HG02884 (cell line): ENCODE data around the gene FAM50B.

Experiments
- ATAC-seq: cut with Tn5 transposase; IDR thresholded peaks from one replicate; pipeline ENCODE4 v1.9.1; 2021; ENCODE audit warnings: mild to moderate bottlenecking, moderate library complexity; ENCODE audit not compliant: unreplicated experiment

The FAM50B gene

DNA sequence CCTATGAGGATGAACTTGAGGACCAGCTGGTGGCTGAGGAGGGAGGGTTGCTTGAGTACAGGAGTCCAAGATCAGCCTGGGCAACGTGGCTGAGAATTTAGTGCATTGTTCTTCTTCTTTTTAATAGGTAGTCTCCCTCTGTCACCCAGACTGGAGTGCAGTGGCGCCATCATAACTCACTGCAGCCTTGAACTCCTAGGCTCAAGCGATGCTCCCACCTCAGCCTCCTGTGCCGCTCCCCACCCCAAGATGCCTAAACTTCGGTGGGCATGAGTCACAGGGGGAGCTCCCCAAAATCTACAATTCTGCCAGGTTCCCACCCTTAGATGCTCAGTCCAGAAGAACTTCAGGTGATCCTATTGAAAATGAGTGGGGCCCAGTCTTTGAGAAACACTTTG lies 21.4 kb downstream of the FAM50B start:
- ATAC-seq, result no peak

DNA sequence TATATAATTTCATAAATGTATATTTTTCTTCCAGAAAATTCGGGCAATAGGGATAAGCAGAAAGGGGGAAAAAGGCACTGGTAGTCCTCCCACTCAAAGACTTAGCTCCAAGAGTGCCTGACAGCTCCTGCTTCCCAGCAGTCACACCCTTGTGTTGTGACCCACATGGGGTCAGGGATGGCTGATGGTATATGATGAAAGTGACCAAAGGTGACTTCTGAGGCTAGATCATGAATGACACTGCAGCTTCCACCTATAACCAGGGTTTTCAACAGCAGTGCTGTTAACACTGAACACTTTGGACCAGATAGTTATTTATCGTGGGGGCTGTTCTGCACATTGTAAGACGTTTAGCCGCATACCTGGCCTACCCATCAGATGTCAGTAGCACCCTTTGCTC lies 22.3 kb downstream of the FAM50B start:
- no peak for ATAC-seq

DNA sequence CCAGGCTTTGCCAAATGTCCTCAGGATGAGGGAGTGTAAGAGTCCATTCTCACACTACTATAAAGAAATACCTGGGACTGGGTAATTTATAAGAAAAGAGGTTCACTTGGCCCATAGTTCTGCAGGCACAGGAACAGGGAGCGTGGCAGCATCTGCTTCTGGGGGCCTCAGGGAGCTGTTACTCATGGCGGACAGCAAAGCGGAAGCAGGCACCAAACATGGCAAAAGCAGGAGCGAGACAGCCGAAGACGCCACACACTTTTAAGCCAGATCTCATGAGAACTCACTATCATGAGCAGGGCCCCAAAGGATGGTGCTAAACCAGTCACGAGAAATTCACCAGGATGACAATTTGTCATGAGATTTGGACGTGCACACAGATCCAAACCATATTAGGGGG lies 22.8 kb downstream of the FAM50B start:
- ATAC-seq, result no peak

DNA sequence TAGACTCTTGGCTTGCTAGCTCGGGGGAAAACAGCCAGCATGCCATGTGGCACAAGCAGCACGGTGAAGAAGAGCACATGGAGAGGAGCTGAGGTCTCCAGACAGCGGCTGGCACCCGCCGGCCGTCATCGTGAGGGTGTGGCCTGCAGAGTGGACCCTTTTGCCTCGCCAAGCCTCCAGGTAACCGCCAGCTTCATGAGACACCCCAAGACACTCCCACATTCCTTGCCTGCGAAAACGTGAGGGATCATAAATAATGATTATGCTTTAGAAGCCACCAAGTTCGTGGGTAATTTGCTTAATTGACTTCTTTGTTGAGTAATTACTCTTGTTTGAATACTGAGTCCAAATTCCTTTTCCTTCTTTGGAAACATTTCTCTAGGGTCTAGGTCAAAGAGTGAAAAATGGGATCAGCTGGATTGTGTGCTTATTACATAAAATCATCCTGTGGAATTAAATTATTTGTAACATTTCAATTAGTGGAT lies 23.2 kb downstream of the FAM50B start:
- ATAC-seq, result no peak

DNA sequence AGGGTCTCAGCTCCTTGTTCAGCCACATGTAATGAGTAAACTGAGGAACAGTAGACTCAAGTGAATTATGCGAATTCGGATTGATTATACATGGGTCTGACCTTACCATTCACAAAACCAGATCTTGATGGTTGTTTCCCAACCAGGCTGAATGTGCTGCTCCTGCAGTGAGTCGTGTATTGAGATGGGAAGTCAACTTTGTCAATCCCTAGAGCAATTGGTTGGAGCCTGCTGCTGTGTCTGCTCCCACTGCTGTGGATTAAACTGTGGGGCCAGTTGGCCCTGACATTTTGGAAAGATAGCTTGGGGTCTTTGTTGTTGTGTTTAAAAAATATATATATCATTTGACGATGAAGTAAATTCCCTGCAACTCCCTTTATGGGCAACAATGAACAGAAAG lies 23.9 kb downstream of the FAM50B start:
- ATAC-seq, result no peak

DNA sequence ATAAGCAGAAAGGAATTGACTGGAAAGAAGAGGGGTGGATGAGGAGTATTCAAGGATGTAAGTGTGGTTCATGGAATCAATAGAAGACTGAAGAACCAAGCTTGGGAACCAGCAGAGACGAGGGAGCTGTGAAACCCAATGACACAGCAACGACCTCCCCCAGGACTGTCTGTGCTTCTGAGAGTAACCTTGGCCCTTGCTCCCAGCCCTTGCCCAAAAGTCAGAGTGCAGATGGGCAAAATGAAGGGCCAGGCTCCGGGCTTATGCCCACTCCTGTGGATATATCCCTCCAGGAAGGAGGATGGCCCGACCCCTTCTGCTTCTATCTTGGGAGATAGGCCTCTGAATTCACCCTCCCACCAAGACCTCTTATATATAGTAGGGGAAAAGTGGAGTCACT lies 24.9 kb downstream of the FAM50B start:
- ATAC-seq, result no peak

DNA sequence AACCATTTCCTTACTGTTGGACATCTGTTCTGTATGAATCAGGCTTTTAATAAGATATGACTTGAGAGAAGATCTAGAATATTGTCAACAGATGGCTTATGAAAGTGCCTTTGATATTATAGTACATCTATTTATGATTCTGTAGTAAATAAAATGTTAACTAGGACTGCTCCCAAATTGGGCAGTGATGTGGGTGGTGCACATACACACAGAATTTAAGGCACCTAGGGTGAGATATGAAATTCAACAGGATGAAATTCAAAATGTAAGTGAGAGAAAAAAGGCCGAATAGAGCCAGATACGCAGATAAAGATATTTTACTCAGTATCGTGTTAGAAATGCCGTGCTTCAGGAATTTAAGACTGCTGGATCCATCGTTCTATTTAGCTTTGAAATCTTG lies 26.3 kb downstream of the FAM50B start:
- ATAC-seq, result no peak

DNA sequence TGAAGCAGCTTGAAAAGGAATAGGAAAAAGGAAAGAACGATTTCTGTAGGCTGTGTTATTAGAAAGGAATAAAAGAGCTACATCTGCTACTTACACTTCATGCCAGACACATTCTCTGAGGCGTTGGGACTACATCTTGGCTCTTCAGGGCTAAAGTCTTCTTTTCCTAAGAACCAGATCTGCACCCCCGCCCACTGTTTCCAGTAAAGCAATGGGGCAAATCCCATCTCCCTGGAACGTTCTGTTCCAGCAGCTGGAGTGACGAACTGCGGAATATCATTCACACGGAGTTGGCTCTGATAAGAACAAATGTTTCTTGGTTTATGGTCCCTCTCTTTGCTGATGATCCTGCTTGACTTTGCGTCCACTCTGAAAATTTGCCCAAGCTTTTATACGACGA lies 26.9 kb downstream of the FAM50B start:
- ATAC-seq, result no peak

DNA sequence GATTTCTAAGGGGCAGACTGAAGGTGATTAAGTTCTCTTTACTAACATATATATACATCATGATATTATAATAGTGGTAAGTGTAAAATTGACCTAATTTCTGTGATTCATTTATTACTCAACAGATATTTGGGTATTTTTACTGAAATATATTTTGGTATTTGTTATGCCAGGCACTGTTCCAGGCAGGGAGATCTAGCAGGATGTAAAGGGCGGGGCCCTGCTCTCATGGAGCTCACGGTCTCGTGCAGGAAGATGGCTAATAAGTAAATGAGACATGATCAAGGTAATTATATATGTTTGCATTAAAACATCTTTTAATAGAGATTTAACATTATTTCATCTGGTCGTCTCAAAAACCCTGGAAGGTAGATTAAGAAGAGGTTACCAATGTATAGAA lies 27.7 kb downstream of the FAM50B start:
- no peak for ATAC-seq

DNA sequence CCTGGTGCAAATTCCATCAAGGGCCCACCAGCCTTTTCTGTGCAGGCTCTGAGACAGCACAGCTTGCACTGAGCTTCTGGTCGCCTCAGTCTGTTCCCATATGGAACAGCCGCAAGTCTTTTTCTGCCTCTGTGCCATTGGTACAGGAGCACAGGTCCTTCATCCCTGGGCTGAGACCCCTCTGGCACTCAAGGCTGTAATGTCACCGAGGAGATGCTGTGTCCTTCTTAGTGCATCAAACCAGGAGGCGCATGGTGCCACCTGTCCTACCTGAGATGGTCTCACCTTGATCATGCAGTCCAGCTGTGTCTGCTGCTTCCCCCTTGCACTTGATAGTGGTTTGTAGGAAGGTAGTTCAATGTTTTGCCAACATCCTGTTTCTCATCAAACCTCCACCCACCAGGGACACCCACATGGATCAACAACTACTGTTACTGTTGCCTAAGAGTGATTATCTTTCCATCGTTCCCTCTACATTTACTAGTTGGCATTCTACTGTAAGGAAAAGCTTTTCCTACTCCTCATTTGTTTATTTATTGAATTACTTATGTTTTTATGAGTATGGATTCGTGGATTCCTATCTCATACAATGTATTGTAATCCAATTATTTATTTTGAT lies 29.0 kb downstream of the FAM50B start:
- ATAC-seq, result no peak

DNA sequence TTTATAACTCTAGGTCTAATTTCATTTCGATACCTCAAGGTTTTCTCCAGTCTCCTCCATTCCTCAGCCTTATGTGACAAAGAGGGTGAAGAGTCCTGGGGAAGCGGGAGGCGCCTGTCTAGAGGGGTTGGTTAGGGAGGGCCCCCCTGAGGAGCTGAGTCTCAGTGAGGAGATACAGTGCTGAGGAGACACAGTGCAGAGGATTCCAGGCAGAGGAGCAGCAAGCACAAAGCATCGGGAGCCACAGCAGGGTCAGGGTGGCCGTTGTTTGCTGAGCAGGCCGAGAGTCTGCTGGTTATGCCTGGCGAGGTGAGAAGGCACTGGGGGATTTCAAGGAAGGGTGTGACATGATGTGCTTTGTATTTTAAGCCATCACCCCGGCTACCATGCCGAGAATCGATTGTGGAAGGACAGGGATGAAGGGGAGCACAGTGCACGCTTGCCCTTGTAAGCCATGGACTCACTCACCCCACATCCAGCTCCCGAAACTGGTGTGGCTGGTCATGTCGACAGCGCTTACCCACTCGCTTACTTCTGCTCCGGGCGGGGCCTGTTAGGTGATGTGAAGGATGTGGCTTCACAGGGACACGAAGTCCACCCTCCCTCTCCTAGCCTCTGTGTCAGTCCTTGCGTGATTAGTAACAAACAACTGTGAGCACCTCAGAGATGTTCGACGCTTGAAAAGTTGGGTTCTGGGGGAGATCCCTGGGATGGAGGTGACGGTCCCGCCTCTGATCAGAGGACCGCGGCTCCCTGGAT lies 30.2 kb downstream of the FAM50B start:
- no peak for ATAC-seq

DNA sequence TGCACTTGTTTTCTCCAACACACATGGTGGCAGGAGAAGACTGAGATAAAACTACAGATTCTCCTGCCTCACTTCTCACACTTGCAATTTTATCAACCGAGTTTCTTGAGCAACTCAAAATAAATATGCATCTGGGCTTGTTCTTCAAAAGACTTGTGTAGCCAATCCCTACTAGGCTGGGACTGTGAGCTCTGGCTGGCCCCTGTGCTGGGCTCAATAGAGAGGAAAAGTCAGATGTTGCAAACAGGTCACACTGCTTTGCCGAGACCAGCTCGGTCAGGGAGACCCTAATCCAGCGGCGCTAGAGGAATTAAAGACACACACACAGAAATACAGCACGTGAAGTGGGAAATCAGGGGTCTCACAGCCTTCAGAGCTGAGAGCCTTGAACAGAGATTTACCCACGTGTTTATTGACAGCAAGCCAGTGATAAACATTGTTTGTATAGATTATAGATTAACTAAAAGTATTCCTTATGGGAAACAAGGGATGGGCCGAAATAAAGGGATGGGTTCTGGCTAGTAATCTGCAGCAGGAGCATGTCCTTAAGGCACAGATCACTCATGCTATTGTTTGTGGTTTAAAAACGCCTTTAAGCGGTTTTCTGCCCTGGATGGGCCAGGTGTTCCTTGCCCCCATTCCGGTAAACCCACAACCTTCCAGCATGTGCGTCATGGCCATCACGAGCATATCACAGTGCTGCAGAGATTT lies 32.7 kb downstream of the FAM50B start:
- no peak for ATAC-seq

DNA sequence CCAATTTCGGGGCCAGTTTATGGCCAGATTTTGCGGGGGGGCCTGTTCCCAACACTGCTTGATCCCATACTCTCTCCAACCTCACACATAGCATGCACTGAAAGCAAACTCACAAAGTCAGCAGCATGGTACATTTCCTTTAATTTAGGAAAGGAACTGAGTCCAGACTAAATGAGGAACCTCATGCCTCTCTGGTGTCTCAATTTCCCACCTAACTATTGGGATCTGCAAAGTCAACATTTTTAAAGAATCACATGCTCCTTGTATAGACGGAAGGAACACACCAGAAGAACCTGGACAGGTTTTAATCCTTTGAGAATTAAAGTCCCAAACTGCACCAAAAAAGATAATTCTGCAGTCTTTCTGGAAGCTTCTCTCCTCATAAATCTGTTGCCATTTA lies 33.3 kb downstream of the FAM50B start:
- ATAC-seq, result no peak

DNA sequence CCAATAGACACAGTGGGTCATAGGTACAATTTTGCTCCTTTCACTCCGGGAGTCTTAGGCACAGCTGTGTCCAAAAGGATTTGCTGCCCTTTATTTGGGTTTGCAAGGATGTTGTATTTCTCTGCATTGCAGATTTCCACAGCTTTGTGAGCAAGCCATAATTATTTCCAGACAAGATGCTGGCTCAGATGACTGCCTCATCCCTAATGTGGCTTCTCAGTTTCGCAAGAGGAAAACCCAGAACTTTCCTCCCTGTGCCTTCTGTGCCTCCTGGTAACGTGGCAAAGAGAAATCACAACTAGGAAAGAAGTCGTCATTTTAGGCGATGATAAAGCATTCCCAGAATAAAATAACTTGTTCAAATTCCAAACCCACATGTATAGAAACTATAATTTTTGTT lies 33.7 kb downstream of the FAM50B start:
- no peak for ATAC-seq

DNA sequence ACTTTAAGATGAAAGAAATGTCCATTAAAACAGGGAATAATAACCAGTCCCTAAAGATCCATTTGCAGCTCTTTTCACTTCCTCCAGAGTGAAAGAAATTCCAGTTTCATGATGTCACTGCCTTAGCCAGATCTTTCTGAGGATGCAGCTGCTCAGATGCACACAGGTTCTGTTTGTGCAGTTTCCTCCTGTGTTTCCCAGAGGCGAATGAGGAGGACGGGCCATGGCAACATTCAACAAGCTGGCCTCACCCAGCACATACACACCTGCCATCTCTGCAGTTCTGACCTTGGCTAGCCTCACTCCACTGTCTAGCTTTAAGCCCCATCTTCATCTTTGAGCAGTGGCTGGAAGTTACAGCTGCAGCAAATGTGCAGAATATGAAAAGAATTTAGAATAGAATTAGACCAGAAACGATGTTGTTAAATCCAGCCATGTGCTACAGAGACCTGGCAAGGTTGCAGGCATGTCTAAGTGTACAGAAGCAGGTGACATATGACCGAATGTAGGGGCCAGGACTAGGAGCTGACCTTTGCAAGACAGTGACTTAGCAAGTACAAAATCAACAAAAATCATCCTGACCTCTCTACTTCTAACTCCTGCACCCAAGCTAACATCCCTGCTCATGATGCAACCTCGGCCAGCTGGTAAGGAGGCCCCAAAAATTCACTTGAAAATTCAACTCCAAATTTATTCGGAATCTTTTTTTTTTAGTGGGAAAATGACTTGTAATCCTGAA lies 35.0 kb downstream of the FAM50B start:
- no peak for ATAC-seq

DNA sequence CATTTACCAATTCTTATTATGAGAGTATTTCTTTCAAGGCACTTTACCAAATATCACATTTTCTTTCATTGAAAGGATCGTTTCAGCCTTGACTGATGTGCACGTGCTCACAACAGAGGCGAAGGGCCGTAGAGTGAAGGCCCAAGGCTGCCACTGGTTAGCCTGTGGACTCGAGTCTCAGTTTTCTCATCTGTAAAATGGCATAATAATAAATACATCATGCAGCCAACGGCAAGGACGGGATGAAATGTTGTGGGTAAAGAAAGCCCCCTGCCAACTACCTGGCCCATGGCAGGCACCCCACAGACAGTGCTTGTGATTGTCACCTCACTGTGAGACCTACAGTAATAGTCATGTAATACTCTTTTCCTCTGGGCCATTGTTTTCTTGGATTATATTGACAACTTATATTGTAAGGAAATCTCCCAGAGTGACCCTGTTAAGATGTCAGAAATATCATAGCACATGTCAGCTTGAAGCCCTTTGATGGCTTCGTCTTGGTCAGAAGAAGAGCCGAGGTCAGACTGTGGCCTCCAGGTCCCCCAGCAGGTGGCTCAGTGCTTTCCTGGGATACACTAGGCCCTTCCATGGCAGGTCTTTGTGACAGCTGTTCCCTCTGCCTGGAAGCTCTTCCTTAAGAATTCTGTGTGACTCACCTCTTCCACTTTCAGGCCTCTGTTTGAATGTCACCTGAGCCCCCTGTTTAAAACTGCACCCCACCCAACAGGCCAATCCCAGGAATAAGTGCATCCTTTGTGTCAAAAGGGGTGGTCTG lies 36.3 kb downstream of the FAM50B start:
- ATAC-seq, result no peak

DNA sequence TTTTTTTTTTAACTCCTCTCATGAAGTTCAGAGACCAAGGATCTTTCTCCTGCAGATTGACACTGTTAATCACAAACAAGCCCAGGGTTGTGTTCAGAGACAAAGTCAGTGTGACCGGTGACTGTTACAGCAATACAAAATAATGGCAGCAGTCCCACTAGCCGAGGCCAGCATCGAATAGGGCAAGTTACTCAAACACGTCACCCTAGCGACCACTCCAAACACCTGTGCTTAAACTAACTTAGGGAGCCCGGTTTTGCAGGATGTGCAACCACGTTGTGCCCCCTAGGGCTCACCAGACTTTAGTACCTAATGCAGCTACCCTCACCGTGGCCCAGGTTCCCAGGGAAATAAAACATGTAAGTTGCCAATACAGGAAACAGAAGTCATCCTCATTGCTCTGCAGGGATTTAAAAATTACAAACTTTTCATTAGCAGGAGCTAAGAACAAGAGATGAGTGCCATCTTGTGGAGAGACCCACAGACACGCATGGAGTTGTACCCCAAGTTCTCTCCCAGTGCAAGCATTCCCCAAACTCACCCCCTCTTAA lies 38.1 kb downstream of the FAM50B start:
- no peak for ATAC-seq

DNA sequence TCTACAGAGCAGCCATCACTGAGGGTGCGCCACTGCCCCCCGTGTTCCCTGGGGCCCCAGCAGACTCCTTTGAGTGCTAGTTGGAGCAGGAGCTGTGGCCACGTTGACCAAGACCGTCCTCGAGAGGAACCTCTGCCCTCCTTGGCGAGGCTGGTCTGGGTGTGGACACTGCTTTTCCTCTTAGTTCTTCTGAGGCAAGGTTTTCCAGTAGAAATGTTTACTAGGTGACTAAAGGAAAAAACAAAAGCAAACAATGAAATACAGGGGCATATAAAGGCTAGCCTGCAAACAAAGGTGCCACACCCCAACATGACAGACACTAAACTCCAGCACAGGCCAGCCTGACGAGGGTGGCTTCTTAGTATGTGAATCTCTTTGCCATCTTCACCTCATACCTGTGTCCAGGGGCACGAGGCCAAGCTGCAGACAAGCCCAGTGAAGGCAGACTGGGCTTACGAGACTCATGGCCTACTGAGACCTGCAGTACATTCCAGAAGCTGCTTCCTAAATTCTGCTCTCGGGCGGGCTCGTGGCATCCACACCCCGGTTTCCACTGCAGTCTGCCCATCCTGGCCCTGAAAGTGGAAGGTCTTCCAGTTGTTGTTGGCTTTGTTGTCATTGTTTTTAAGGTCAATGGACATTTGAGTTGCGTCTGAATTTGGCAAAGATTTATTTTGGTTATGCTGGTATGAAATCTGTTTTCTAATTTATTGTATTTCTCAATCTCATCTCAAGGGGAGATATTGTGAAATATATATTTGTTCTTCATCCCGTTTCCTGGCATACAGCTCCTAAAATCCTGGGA lies 39.2 kb downstream of the FAM50B start:
- ATAC-seq, result no peak

DNA sequence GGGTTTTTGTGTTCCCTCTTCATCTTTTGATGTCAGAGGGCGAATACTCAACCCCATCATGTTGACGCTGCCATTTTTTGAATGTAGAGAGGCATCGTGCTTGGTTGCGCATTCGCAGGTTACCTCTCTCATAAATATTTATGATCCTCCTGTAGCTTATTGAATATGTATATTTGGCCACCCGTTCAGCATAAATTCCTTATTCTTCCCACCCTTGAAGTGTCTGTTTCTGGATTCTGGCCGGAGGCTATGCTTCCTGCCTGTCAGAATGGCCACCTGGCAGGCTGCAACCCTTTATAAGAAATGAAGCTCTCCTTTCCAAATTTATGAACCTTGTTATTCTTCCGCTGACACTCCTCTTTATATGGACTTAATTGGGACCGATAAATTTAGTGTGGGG lies 40.9 kb downstream of the FAM50B start:
- no peak for ATAC-seq

DNA sequence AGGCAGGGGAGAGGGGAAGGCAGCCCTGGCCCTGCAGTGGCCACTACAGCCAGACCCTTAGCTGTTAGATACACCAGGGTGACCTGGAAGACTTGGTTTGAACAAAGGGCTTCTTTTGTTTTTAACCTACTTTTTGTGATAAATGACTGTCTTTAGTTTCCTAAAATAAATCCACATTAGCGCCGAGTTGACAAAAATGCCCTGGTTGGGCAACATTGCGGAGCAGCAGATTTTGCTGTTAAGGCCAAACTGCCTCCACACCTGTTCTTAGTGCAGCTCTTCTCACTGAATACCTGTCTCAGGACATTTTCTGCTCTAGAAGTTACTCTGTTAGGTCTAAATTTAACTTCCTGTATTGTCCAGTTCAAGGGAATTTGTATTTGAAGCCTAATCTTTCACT lies 42.7 kb downstream of the FAM50B start:
- ATAC-seq, result no peak
